Measurements from ENCODE around the gene PRDM5.

Gene PRDM5

GRCh38 chr4:120694973-120695372 is 227.6 kb downstream of the PRDM5 start:
- Histone ChIP-seq H3K9me3 (ENCODE audit: low read length) (no peaks in the 10 kb centered on the region), H3K79me2 (ENCODE audit: insufficient read depth, low read length) (no peaks in the 10 kb centered on the region), H3K9me2 (ENCODE audit: low read depth, low read length) (no peaks in the 10 kb centered on the region), H3K9ac (ENCODE audit: low read length) (no peak overlapping the region), H2AFZ (ENCODE audit: low read length) (no peak overlapping the region), H3K4me2 (ENCODE audit: low read length) (no peak overlapping the region), H3K36me3 (ENCODE audit: insufficient read depth, low read length) (no peaks in the 10 kb centered on the region), H4K20me1 (ENCODE audit: insufficient read depth, low read length) (no peaks in the 10 kb centered on the region), H3K4me1 (ENCODE audit: insufficient read depth, low read length, severe bottlenecking) (no peaks in the 10 kb centered on the region), H3K27ac (ENCODE audit: low read depth, low read length, poor library complexity, severe bottlenecking) (no peak overlapping the region), H3K4me3 (ENCODE audit: low read depth, low read length, poor library complexity, severe bottlenecking) (no peak overlapping the region), H3F3A (ENCODE audit: insufficient read depth, low read length) (no peaks in the 10 kb centered on the region), H3K27me3 (ENCODE audit: insufficient read depth, low read length) (no peaks in the 10 kb centered on the region)
- TF ChIP-seq, protein P1, sequence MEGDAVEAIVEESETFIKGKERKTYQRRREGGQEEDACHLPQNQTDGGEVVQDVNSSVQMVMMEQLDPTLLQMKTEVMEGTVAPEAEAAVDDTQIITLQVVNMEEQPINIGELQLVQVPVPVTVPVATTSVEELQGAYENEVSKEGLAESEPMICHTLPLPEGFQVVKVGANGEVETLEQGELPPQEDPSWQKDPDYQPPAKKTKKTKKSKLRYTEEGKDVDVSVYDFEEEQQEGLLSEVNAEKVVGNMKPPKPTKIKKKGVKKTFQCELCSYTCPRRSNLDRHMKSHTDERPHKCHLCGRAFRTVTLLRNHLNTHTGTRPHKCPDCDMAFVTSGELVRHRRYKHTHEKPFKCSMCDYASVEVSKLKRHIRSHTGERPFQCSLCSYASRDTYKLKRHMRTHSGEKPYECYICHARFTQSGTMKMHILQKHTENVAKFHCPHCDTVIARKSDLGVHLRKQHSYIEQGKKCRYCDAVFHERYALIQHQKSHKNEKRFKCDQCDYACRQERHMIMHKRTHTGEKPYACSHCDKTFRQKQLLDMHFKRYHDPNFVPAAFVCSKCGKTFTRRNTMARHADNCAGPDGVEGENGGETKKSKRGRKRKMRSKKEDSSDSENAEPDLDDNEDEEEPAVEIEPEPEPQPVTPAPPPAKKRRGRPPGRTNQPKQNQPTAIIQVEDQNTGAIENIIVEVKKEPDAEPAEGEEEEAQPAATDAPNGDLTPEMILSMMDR (IDR thresholded peaks at IDR 0.05; ENCODE audit: low read length) = no peak
- no peak for TF ChIP-seq EZH2 (IDR thresholded peaks at IDR 0.05; ENCODE audit: borderline replicate concordance, low read length)

DNA sequence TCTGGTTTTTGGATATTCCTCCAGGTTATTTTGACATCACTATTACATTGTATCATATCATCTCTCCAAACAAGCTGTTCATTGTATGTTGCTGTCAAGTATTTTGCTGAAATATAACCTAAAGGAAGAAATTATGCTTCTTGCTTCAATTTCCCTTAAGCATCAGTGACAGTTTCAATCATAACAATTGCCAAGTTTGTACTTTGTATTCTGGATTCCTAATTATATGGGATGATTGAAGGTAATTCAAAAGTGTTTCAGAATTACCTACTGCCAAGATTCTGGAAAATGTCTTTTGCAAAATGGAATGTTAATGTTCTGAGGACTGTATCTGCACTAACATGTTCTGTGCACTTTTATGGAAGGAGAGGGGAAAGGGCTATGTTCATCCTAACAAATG is 228.7 kb downstream of the PRDM5 start:
- H3K79me2 ChIP-seq (ENCODE audit: insufficient read depth, low read length) = no peaks in the 10 kb centered on the region
- H3K27me3 ChIP-seq (ENCODE audit: insufficient read depth, low read length) = no peaks in the 10 kb centered on the region
- H2AFZ ChIP-seq (ENCODE audit: low read length) = no peak overlapping the region
- H3K9me2 ChIP-seq (ENCODE audit: low read depth, low read length) = no peaks in the 10 kb centered on the region
- H3K27ac ChIP-seq (ENCODE audit: low read depth, low read length, poor library complexity, severe bottlenecking) = no peak overlapping the region
- TF ChIP-seq, protein P1 (IDR thresholded peaks at IDR 0.05; ENCODE audit: low read length) = no peak
- TF ChIP-seq EZH2 (IDR thresholded peaks at IDR 0.05; ENCODE audit: borderline replicate concordance, low read length) = no peak
- H3K4me1 ChIP-seq (ENCODE audit: insufficient read depth, low read length, severe bottlenecking) = no peaks in the 10 kb centered on the region
- no peaks in the 10 kb centered on the region for H3K36me3 ChIP-seq (ENCODE audit: insufficient read depth, low read length)
- H4K20me1 ChIP-seq (ENCODE audit: insufficient read depth, low read length) = no peaks in the 10 kb centered on the region
- H3K9ac ChIP-seq (ENCODE audit: low read length) = no peak overlapping the region
- no peaks in the 10 kb centered on the region for H3K9me3 ChIP-seq (ENCODE audit: low read length)
- H3K4me3 ChIP-seq (ENCODE audit: low read depth, low read length, poor library complexity, severe bottlenecking) = no peak overlapping the region
- no peak overlapping the region for H3K4me2 ChIP-seq (ENCODE audit: low read length)
- no peaks in the 10 kb centered on the region for H3F3A ChIP-seq (ENCODE audit: insufficient read depth, low read length)

DNA sequence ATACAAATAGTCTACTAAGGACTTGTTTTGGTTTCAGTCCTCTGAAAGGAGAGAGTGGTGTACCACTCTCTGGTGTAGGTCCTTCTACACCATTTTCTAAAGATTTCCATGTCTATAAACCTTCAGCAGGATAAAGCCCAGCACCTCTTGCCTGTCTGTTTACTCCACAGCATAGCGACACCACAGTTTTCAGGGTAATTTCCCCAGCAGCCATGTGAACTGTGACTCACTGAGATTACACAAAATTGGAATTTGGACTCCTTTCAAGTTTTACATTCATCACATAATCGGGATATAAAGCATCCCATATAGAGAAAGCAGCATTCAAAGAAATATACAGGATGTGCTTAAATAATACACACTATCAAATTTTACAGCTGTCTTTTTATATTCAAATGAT is 229.6 kb downstream of the PRDM5 start:
- Histone ChIP-seq H3K27ac (ENCODE audit: low read depth, low read length, poor library complexity, severe bottlenecking) (no peak overlapping the region), H4K20me1 (ENCODE audit: insufficient read depth, low read length) (no peaks in the 10 kb centered on the region), H3K79me2 (ENCODE audit: insufficient read depth, low read length) (no peaks in the 10 kb centered on the region), H3K4me3 (ENCODE audit: low read depth, low read length, poor library complexity, severe bottlenecking) (no peak overlapping the region), H3K9me2 (ENCODE audit: low read depth, low read length) (no peaks in the 10 kb centered on the region), H3F3A (ENCODE audit: insufficient read depth, low read length) (no peaks in the 10 kb centered on the region), H3K4me1 (ENCODE audit: insufficient read depth, low read length, severe bottlenecking) (no peaks in the 10 kb centered on the region), H3K36me3 (ENCODE audit: insufficient read depth, low read length) (no peaks in the 10 kb centered on the region), H3K27me3 (ENCODE audit: insufficient read depth, low read length) (no peaks in the 10 kb centered on the region), H3K4me2 (ENCODE audit: low read length) (no peak overlapping the region), H3K9me3 (ENCODE audit: low read length) (no peaks in the 10 kb centered on the region), H2AFZ (ENCODE audit: low read length) (no peak overlapping the region), H3K9ac (ENCODE audit: low read length) (no peak overlapping the region)
- TF ChIP-seq, protein P1 (IDR thresholded peaks at IDR 0.05; ENCODE audit: low read length) = no peak
- no peak for TF ChIP-seq EZH2 (IDR thresholded peaks at IDR 0.05; ENCODE audit: borderline replicate concordance, low read length)

Data from OCI-LY1 (cell line).